Measurements from ENCODE around the gene EFNA5.
A peak's percentile ranks its signal among the peaks of the same experiment; 100 is the strongest.

Gene EFNA5

DNA sequence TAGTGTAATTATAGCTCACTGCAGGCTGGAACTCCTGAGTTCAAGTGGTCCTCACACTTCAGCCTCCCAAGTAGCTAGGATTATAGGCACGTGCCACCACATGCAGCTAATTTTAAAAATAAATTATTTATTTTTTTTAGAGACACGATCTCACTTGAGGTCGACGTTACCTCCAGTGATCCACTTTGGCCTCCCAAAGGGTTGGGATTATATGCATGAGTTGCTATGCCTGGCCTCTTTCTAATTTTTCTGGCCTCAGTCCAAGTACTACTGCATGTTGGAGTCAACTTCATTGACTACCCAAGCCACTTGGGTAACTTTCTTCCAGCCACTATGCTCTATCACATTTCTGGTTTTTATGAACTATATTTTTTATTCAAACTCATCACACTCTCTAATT lies 148.3 kb downstream of the EFNA5 start:
- POLR2A ChIA-PET = no interaction called here
- H3K4me1 ChIP-seq (ENCODE audit: control insufficient read depth, insufficient read depth, low read length) = peaks cover 31% of the 10 kb centered on the region
- H3K27ac ChIP-seq (ENCODE audit: extremely low read depth, low read depth, low read length) = no peak overlapping the region
- CTCF ChIA-PET = interaction anchor here (0.6 to 0.8 kb wide), 3 partner anchors 9 to 80 kb away, joined by 3 to 5 read pairs (median 5); no protein-coding TSS in a partner anchor
- H3K36me3 ChIP-seq (ENCODE audit: control insufficient read depth in 2 of 2, insufficient read depth in 1 of 2, low read length in 2 of 2) = no peaks in the 10 kb centered on the region
- TF ChIP-seq ZSCAN18 (tag by site-specific recombination; IDR thresholded peaks at IDR 0.05) (no peak), GLIS1 (tag by site-specific recombination; IDR thresholded peaks at IDR 0.05) (peak; percentile 82), ZBTB44 (tag by site-specific recombination; IDR thresholded peaks at IDR 0.05) (peak; percentile 60; the same call in 1 of the 2 replicates)
- no peak overlapping the region for H3K4me3 ChIP-seq (ENCODE audit: low read depth, low read length)
- H3K9me3 ChIP-seq (ENCODE audit: control insufficient read depth, insufficient read depth, low read depth, low read length) = no peaks in the 10 kb centered on the region

GRCh38 chr5:107519900-107520354 lies 150.8 kb downstream of the EFNA5 start:
- Histone ChIP-seq H3K4me3 (ENCODE audit: low read depth, low read length) (no peak overlapping the region), H3K9me3 (ENCODE audit: control insufficient read depth, insufficient read depth, low read depth, low read length) (no peaks in the 10 kb centered on the region), H3K4me1 (ENCODE audit: control insufficient read depth, insufficient read depth, low read length) (peaks cover 36% of the 10 kb centered on the region), H3K36me3 (ENCODE audit: control insufficient read depth in 2 of 2, insufficient read depth in 1 of 2, low read length in 2 of 2) (no peaks in the 10 kb centered on the region), H3K27ac (ENCODE audit: extremely low read depth, low read depth, low read length) (no peak overlapping the region)
- POLR2A ChIA-PET = no interaction called here
- CTCF ChIA-PET = no interaction called here
- no peak for TF ChIP-seq KLF8 (tag by site-specific recombination; IDR thresholded peaks at IDR 0.05)
- no peak for TF ChIP-seq ELK4 (IDR thresholded peaks at IDR 0.05; ENCODE audit: borderline replicate concordance, low read depth, low read length)
- TF ChIP-seq ZNF366 (tag by site-specific recombination; conservative IDR thresholded peaks at IDR 0.05) = peak; percentile 22; the same call in 1 of the 2 replicates
- TF ChIP-seq REPIN1 (tag by site-specific recombination; IDR thresholded peaks at IDR 0.05; ENCODE audit: low read depth) = no peak
- no peak for TF ChIP-seq ZNF596 (tag by site-specific recombination; IDR thresholded peaks at IDR 0.05)
- no peak for TF ChIP-seq ZNF140 (tag by site-specific recombination; IDR thresholded peaks at IDR 0.05)
- TF ChIP-seq, protein P1, sequence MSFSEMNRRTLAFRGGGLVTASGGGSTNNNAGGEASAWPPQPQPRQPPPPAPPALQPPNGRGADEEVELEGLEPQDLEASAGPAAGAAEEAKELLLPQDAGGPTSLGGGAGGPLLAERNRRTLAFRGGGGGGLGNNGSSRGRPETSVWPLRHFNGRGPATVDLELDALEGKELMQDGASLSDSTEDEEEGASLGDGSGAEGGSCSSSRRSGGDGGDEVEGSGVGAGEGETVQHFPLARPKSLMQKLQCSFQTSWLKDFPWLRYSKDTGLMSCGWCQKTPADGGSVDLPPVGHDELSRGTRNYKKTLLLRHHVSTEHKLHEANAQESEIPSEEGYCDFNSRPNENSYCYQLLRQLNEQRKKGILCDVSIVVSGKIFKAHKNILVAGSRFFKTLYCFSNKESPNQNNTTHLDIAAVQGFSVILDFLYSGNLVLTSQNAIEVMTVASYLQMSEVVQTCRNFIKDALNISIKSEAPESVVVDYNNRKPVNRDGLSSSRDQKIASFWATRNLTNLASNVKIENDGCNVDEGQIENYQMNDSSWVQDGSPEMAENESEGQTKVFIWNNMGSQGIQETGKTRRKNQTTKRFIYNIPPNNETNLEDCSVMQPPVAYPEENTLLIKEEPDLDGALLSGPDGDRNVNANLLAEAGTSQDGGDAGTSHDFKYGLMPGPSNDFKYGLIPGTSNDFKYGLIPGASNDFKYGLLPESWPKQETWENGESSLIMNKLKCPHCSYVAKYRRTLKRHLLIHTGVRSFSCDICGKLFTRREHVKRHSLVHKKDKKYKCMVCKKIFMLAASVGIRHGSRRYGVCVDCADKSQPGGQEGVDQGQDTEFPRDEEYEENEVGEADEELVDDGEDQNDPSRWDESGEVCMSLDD (tag by site-specific recombination; IDR thresholded peaks at IDR 0.05) = no peak
- no peak for TF ChIP-seq HOXC10 (CRISPR knock-in tag; IDR thresholded peaks at IDR 0.05)
- no peak for TF ChIP-seq ZNF341 (tag by site-specific recombination; IDR thresholded peaks at IDR 0.05; ENCODE audit: low read depth)
- TF ChIP-seq ZNF24 (tag by site-specific recombination; IDR thresholded peaks at IDR 0.05) = no peak
- TF ChIP-seq KLF7 (tag by site-specific recombination; IDR thresholded peaks at IDR 0.05; ENCODE audit: borderline replicate concordance) = no peak
- no peak for TF ChIP-seq ZNF19 (tag by site-specific recombination; IDR thresholded peaks at IDR 0.05; ENCODE audit: low read depth)
- no peak for TF ChIP-seq MYNN (tag by site-specific recombination; IDR thresholded peaks at IDR 0.05; ENCODE audit: borderline replicate concordance)
- TF ChIP-seq ZNF280D (tag by site-specific recombination; IDR thresholded peaks at IDR 0.05) = no peak
- TF ChIP-seq KLF9 (tag by site-specific recombination; IDR thresholded peaks at IDR 0.05; ENCODE audit: low read depth) = no peak
- TF ChIP-seq ZNF658 (tag by site-specific recombination; IDR thresholded peaks at IDR 0.05) = no peak
- no peak for TF ChIP-seq ZNF76 (tag by site-specific recombination; IDR thresholded peaks at IDR 0.05; ENCODE audit: borderline replicate concordance, low read depth)
- TF ChIP-seq, protein P2, sequence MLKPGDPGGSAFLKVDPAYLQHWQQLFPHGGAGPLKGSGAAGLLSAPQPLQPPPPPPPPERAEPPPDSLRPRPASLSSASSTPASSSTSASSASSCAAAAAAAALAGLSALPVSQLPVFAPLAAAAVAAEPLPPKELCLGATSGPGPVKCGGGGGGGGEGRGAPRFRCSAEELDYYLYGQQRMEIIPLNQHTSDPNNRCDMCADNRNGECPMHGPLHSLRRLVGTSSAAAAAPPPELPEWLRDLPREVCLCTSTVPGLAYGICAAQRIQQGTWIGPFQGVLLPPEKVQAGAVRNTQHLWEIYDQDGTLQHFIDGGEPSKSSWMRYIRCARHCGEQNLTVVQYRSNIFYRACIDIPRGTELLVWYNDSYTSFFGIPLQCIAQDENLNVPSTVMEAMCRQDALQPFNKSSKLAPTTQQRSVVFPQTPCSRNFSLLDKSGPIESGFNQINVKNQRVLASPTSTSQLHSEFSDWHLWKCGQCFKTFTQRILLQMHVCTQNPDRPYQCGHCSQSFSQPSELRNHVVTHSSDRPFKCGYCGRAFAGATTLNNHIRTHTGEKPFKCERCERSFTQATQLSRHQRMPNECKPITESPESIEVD (tag by site-specific recombination; IDR thresholded peaks at IDR 0.05) = peak; percentile 51

All from HEK293 (cell line).